Loucy (cell line): ENCODE results near the gene GFI1.

Source experiments
- CTCF ChIP-seq: fragments of 200-600 bp; sonication (generic); conservative IDR thresholded peaks from 2 replicates; pipeline ENCODE4 v1.5.1; 2014; ENCODE audit warnings: mild to moderate bottlenecking, antibody characterized with exemption, low read length
- EZH2phosphoT487 ChIP-seq: fragments of 200-600 bp; IDR thresholded peaks from 2 replicates; pipeline ENCODE4 v1.6.1; 2018; ENCODE audit warnings: antibody characterized with exemption, mild to moderate bottlenecking, moderate library complexity, borderline replicate concordance

GRCh38 chr1:92446546-92446945 lies 40.2 kb downstream of the GFI1 start:
- no peak for TF ChIP-seq CTCF
- TF ChIP-seq EZH2phosphoT487, result no peak
